TTC549 (cell line): ENCODE data around the gene NAB1.
"Not testable (repeated sequence)": the region's sequence is repeated elsewhere in the genome, so short reads cannot be mapped to it uniquely, and the experiment has no call there.

Experiments used
- FAIRE-seq: peaks from 2 replicates; lab custom pipeline; 2012; peaks lifted over from hg19 to GRCh38; lab: Jason Lieb, UNC

NAB1 gene

GRCh38 chr2:190674966-190675650 lies 26.2 kb downstream of the NAB1 start:
- FAIRE-seq, result no peak

DNA sequence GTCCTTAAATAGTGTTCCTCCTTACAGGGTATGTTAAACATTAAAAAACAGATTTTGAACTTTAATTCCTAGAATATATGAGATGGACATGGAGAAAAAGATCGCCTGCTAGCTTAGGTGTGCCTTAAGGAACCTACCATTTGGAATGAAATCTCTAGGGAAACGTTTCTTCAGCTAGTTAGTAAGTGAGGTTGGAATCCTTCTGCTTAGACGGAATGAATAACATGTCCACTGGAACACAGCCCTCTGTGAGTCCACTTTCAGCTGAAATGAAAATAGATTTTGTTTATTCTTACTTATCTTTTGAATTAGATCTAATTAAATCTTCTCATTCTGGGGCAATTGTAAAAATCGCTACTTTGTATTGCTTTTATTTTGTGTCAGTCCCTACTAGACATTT lies 28.4 kb downstream of the NAB1 start:
- no peak for FAIRE-seq

GRCh38 chr2:190678444-190679162 lies 29.7 kb downstream of the NAB1 start:
- FAIRE-seq, result no peak

- FAIRE-seq, result no peak
Measured at GRCh38 chr2:190679391-190679790, 30.5 kb downstream of the NAB1 start.

DNA sequence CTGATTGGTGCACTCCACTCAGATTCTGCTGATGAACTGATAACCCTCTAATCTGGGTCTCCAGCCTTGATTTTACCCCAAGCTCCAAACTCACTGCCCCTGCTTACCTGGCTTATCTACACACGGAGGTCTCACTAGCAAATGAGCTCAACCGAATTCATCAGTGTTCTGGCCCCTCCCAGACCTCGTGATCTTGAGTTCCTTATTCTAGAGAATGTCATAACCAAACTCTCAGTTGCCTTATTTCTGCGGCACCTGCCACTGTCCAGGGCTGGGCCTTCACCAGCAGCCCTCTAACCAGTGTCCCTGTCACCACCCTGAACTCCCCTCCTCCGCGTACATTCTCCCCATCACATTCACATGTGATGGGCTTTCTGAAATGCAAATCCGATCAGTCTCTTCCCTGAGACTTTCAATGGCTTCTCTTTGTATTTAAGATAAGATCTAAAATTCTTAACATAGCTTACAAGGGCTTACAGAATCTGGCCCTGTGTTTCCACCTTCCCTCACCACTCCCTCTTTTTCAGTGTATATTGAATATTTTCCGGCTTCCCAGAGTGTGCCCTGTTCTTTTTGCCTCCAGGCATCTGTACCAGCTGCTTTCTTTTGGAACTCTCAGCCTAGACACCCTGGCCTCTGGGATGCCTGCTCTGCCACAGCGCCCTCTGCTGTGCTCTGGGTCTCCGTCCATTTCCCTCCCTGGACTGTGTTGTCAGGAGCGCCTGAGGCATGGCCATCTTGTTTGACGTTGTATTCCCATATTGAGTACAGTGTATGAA lies 31.1 kb downstream of the NAB1 start:
- no peak for FAIRE-seq

GRCh38 chr2:190682168-190682567 lies 33.3 kb downstream of the NAB1 start:
- no peak for FAIRE-seq

DNA sequence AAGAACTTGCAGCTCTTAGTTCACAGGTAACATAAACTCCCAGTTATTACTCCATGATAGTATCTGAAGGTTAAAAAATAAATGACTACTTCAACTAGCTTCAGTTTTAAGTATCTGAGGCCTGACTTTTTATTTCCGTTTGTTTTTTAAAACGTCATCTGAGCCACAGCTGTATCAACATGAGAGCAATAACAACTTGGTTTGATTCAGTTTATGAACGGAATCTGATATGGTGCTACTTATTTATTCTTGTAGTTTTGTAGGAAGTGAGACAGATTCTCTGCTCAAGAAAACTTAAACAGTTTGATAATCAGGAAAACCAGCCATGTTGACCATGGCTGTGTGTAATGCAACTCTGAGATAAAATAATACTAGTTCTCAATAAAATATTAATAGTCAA lies 34.9 kb downstream of the NAB1 start:
- no peak for FAIRE-seq

- FAIRE-seq, result no peak
Measured at GRCh38 chr2:190684931-190685330, 36.0 kb downstream of the NAB1 start.

DNA sequence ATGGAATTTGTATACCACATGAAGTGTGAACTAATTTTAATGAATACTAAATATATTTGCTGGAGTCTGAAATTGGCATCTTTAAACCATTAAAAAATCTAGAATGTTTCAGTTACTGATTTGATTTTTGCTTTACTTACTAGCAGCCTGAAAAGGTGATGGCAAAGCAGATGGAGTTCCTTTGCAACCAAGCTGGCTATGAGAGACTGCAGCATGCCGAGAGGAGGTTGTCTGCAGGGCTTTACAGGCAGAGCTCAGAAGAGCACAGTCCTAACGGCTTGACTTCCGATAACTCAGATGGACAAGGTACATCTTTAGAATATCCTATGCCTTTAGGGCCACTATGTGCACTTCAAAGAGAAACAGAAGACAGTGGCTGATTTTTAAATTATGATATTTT lies 36.5 kb downstream of the NAB1 start:
- no peak for FAIRE-seq

GRCh38 chr2:190693533-190694232 lies 44.8 kb downstream of the NAB1 start:
- no peak for FAIRE-seq

GRCh38 chr2:190694479-190694878 lies 45.6 kb downstream of the NAB1 start:
- no peak for FAIRE-seq

- FAIRE-seq, result no peak
Measured at GRCh38 chr2:190695739-190696138, 46.9 kb downstream of the NAB1 start.

- no peak for FAIRE-seq
Measured at GRCh38 chr2:190696792-190697398, 48.0 kb downstream of the NAB1 start.

DNA sequence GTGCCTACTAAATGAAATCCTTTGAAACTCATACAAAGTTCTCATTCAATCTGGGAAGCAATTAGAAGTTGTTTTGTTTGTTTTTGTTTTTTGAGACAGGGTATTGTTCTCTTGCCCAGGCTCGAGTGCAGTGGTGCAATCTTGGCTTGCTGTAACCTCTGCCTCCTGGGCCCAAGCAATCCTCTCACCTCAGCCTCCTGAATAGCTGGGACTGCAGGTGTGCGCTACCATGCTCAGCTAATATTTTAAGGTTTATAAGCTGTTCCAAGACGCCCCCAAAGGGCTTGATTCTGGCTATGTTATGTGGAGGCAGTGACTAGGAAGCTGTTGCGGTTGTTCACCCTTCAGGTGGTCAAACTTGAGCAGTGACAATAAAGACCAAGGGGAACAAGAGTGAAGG lies 48.5 kb downstream of the NAB1 start:
- no peak for FAIRE-seq

GRCh38 chr2:190698895-190699294 lies 50.0 kb downstream of the NAB1 start:
- FAIRE-seq, result no peak

GRCh38 chr2:190701586-190701985 lies 52.7 kb downstream of the NAB1 start:
- FAIRE-seq, result no peak

- FAIRE-seq, result no peak
Measured at GRCh38 chr2:190705280-190705679, 56.4 kb downstream of the NAB1 start.

DNA sequence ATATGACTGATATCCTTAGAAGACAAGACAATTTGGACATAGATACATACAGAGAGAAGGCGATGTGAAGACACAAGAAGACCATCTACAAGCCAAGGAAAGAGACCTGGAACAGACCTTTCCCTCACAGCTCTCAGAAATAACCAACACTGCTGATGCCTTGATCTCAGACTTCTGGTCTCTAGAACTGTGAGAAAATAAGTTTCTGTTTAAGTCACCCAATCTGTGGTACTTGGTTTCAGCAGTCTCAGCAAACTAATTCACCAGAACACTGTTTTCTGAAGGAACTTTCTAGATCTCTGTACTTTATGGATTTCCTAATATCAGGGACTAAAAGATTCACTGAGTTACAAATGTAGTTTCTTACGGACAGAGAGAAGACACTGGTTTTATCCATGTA lies 58.8 kb downstream of the NAB1 start:
- FAIRE-seq, result no peak

GRCh38 chr2:190708650-190709049 lies 59.8 kb downstream of the NAB1 start:
- not testable (repeated sequence) for FAIRE-seq

- FAIRE-seq, result no peak
Measured at GRCh38 chr2:190711069-190711468, 62.2 kb downstream of the NAB1 start.

- FAIRE-seq, result no peak
Measured at GRCh38 chr2:190713471-190713870, 64.6 kb downstream of the NAB1 start.

DNA sequence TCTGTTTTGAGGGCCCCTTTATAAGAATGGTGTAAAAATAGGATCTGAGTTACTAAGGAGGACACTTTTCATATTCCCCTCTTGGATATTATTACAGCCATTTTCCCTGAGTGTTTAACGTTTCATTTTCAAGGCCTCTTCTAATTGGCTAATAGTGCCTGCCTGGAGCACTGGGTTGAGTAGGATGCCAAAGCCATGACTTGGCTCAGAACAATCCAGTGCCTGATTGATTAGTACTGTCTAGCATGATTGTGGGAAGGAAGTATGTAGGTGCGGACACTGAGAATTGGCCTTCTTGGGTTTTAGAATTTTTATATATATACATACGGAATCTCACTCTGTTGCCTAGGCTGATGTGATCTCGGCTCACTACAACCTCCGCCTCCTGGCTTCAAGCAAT lies 66.1 kb downstream of the NAB1 start:
- FAIRE-seq, result no peak
